DMS53 treated with DMSO at 0.1 percent for 48 hours (cell line): ENCODE measurements around the gene COG4.

ENCODE experiments used
- DNase-seq: peaks from one replicate; lab custom pipeline; 2025; ENCODE audit not compliant: unreplicated experiment; lab: John Stamatoyannopoulos, UW

Gene COG4

GRCh38 chr16:70434484-70435260 lies 88.7 kb downstream of the COG4 start:
- no peak for DNase-seq

GRCh38 chr16:70433458-70434103 lies 89.8 kb downstream of the COG4 start:
- DNase-seq = no peak

GRCh38 chr16:70432723-70433457 lies 90.5 kb downstream of the COG4 start:
- no peak for DNase-seq

DNA sequence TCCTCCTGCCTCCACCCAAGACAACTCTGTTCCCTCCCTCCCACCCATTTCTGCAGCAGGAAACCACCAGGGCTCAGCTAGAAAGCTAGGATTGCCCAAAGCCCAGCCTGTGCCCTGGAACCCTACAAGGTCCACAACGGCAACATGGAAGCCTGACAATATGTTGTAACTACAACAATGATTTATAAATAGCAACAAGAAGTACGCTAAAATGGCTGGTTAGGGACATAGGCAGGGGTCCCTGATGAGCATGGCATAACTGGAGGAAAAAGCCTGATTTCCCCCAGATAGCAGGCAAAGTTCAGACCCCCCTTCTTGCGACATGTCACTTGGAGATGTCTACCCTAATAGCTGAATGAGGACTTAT lies 91.0 kb downstream of the COG4 start:
- DNase-seq = no peak

DNA sequence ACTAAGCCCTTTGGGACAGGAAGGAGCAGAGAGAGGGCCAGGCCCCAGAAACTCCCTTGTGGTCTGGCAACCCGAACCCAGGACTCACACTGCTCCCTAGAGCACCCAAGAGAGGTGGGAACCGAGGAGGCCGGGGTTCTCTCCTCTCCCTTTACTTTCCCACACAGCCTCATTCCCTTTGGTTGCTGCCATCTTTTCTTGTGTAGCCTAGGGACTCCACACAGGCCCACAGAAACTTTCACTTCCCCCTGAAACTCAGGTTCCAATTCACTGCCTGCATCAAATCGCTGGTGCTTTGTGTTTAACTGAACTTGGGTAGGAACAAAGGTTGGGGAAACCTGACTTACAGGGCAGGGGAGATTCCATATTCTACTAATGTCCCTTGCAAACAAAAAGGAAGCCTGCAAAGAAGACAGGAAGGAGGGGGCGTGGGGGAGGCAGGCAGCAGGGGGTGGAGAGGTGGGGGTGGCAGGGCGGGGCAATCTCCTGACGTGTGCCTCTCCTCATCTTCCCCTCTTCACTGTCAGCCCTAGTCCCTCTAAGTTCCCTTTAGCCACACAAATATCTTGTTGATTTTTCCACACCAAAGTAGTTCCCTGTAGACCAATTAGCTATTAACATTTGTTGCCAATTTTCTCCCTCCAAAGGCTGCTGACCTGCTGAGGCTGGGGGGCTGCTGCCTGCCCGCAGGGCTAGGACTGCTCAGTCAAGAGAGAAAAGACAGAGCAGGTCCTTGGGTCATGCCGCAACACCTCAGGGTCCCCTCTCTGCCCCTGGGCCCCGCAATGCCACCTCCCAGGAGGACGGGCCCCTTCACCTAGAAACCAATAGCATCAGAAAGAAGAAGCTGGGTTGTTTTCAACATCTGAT lies 92.5 kb downstream of the COG4 start:
- DNase-seq = no peak
